Parathyroid adenoma (tissue), 2 donors: ENCODE results near the gene APBB2.

Source experiments
- H2AFZ ChIP-seq: fragments of 300-600 bp; sonication (generic); one replicate; pipeline ENCODE4 v1.7.0; 2017; ENCODE audit warnings: antibody characterized with exemption, mild to moderate bottlenecking
- H3K27ac ChIP-seq: fragments of 300-600 bp; sonication (generic); one replicate; pipeline ENCODE4 v1.7.0; 2017
- H3K27me3 ChIP-seq: fragments of 300-600 bp; sonication (generic); one replicate; pipeline ENCODE4 v1.7.0; 2017; ENCODE audit warnings: low read length; ENCODE audit not compliant: control insufficient read depth, insufficient read depth
- H3K36me3 ChIP-seq: fragments of 300-600 bp; sonication (generic); one replicate; pipeline ENCODE4 v1.7.0; 2017; ENCODE audit warnings: low read length; ENCODE audit not compliant: control insufficient read depth, insufficient read depth
- H3K4me1 ChIP-seq: fragments of 300-600 bp; sonication (generic); one replicate; pipeline ENCODE4 v1.7.0; 2017; ENCODE audit warnings: control low read depth
- H3K4me2 ChIP-seq: fragments of 300-600 bp; sonication (generic); one replicate; pipeline ENCODE4 v1.7.0; 2017; ENCODE audit warnings: low read length
- H3K4me3 ChIP-seq: fragments of 300-600 bp; sonication (generic); one replicate; pipeline ENCODE4 v1.7.0; 2017; ENCODE audit warnings: low read depth, low read length
- H3K79me2 ChIP-seq: fragments of 300-600 bp; sonication (generic); one replicate; pipeline ENCODE4 v1.7.0; 2017; ENCODE audit warnings: control low read depth
- H3K9ac ChIP-seq: fragments of 300-600 bp; sonication (generic); one replicate; pipeline ENCODE4 v1.7.0; 2017; ENCODE audit warnings: mild to moderate bottlenecking
- H3K9me3 ChIP-seq: fragments of 300-600 bp; sonication (generic); one replicate; pipeline ENCODE4 v1.7.0; 2017; ENCODE audit warnings: low read length; ENCODE audit not compliant: control insufficient read depth
- CTCF ChIP-seq: fragments of 300-600 bp; sonication (generic); IDR thresholded peaks from one replicate; pipeline ENCODE4 v1.7.0; 2017; ENCODE audit warnings: antibody characterized with exemption, mild to moderate bottlenecking
- donor health status: primary hyperparathyroidism.

Gene APBB2

GRCh38 chr4:41108481-41108880 lies 105.9 kb downstream of the APBB2 start:
- TF ChIP-seq CTCF: no peak
- no peaks in the 10 kb centered on the region for H3K27me3 ChIP-seq
- no peak overlapping the region for H3K9ac ChIP-seq

GRCh38 chr4:41106694-41107419 lies 107.5 kb downstream of the APBB2 start:
- TF ChIP-seq CTCF: no peak
- Histone ChIP-seq H3K4me1 (peaks cover 5% of the 10 kb centered on the region), H3K4me2 (no peak overlapping the region), H3K36me3 (no peaks in the 10 kb centered on the region), H3K9me3 (no peaks in the 10 kb centered on the region), H3K4me3 (no peak overlapping the region), H3K27ac (no peak overlapping the region), H2AFZ (no peak overlapping the region), H3K27me3 (no peaks in the 10 kb centered on the region), H3K79me2 (no peaks in the 10 kb centered on the region), H3K9ac (no peak overlapping the region)

More at GRCh38 chr4:41108481-41108880, 105.9 kb downstream of the APBB2 start:
- Histone ChIP-seq H3K4me3 (no peak overlapping the region), H3K79me2 (no peaks in the 10 kb centered on the region), H3K4me1 (no peaks in the 10 kb centered on the region), H3K4me2 (no peak overlapping the region), H3K27ac (no peak overlapping the region), H3K36me3 (no peaks in the 10 kb centered on the region), H2AFZ (no peak overlapping the region), H3K9me3 (no peaks in the 10 kb centered on the region)

GRCh38 chr4:41106081-41106480 lies 108.3 kb downstream of the APBB2 start:
- Histone ChIP-seq H3K4me3 (no peak overlapping the region), H3K9ac (no peak overlapping the region), H3K79me2 (no peaks in the 10 kb centered on the region), H2AFZ (no peak overlapping the region), H3K4me2 (no peak overlapping the region), H3K4me1 (peaks cover 5% of the 10 kb centered on the region), H3K9me3 (no peaks in the 10 kb centered on the region), H3K27ac (no peak overlapping the region), H3K36me3 (no peaks in the 10 kb centered on the region), H3K27me3 (no peaks in the 10 kb centered on the region)
- TF ChIP-seq CTCF: no peak

GRCh38 chr4:41104155-41104554 lies 110.2 kb downstream of the APBB2 start:
- no peaks in the 10 kb centered on the region for H3K27me3 ChIP-seq
- H3K36me3 ChIP-seq: no peaks in the 10 kb centered on the region
- H3K79me2 ChIP-seq: no peaks in the 10 kb centered on the region
- no peak overlapping the region for H3K27ac ChIP-seq
- H3K9ac ChIP-seq: no peak overlapping the region
- no peak for TF ChIP-seq CTCF
- H3K4me1 ChIP-seq: peaks cover 5% of the 10 kb centered on the region
- H3K4me2 ChIP-seq: no peak overlapping the region
- no peaks in the 10 kb centered on the region for H3K9me3 ChIP-seq
- no peak overlapping the region for H2AFZ ChIP-seq
- no peak overlapping the region for H3K4me3 ChIP-seq

- peaks cover 5% of the 10 kb centered on the region for H3K4me1 ChIP-seq
- no peak overlapping the region for H3K4me2 ChIP-seq
- no peak overlapping the region for H3K27ac ChIP-seq
- H3K9ac ChIP-seq: no peak overlapping the region
- no peak for TF ChIP-seq CTCF
- no peaks in the 10 kb centered on the region for H3K79me2 ChIP-seq
- no peaks in the 10 kb centered on the region for H3K27me3 ChIP-seq
- no peaks in the 10 kb centered on the region for H3K9me3 ChIP-seq
- no peak overlapping the region for H2AFZ ChIP-seq
- H3K36me3 ChIP-seq: no peaks in the 10 kb centered on the region
- no peak overlapping the region for H3K4me3 ChIP-seq
Observed at GRCh38 chr4:41103657-41104056, 110.7 kb downstream of the APBB2 start.
